Activated CD8-positive, alpha-beta memory T cell treated with anti-CD3 and anti-CD28 coated beads for 48 hours (primary cell): ENCODE measurements around the gene GSC2.

Source experiments
- DNase-seq, 3 experiments: peaks; one replicate each; pipeline ENCODE4 v3.0.0-alpha.2; 2020; ENCODE audit warnings: low read depth in 2 of 3, low spot score in 2 of 3

GSC2 gene

DNA sequence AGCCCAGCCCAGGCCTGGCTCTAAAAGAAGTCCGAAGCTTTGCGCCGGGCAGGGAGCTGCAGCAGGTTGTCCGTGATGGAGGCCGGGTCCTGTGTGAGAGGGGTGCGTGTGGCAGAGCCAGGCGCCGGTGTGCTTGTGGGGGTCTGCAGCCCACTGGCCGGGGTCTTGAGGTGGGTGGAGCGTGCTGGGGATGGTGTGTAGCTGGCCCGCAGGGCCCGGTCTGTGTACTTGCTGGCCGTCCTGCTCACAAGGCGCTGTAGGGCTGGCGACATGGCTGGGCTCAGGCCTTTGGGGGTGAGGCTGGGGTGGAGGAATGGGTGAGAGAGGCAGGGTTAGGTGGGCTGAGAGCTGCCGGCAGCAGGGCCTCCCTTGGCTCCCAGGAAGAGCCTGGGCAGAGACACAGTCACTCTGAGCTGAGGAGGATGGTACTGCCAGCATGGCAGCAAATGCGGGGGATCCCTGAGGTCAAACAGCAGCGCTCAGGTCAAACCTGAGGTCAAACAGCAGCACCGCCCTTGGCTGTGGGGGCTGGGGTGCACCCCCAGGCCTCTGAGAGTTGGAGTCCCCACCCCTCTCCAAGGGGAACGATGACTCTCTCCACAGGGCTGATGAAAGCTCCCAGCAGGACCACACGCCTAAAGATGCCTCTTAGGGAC lies 15.8 kb downstream of the GSC2 start:
- no peak for DNase-seq

GRCh38 chr22:19133561-19133960 lies 16.5 kb downstream of the GSC2 start:
- DNase-seq: no peak

DNA sequence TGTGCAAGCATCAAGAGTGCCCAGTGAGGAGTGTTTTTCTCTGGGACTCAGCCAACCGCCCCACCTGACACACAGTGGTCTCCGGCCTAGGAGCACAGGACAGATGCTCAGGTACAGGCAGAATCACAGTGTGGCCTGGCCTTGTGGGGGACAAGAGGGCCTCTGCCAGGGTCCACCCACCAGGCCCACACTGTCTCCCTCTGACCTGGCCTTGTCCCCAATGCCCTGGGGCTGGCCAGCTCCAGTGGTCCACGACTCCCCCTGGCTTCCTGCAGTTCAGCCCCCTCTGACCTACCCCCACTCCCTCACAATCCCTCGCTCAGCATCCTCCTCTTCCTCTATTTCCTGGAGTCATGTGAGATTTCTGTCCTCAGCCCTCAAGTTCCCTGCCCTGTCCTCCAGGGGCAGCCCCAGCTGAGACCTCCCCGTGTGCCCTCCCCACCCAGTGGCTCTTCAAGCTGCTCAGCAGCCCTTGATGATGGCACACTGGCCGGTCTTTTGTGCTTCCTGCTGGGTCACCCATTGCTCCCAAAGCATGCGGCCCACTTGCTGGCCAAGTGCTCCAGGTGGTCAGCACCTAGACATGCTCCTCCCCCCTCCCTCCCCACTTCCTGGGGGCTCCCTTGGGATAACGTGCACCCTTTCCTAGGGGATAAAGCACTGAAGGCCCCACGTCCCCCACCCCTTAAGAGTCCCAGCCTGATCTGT lies 17.2 kb downstream of the GSC2 start:
- DNase-seq: no peak

GRCh38 chr22:19132153-19132552 lies 17.9 kb downstream of the GSC2 start:
- DNase-seq: no peak

DNA sequence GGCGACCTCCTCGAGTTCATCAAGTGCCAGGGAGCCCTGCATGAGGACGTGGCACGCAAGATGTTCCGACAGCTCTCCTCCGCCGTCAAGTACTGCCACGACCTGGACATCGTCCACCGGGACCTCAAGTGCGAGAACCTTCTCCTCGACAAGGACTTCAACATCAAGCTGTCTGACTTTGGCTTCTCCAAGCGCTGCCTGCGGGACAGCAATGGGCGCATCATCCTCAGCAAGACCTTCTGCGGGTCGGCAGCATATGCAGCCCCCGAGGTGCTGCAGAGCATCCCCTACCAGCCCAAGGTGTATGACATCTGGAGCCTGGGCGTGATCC lies 18.4 kb downstream of the GSC2 start:
- no peak for DNase-seq

DNA sequence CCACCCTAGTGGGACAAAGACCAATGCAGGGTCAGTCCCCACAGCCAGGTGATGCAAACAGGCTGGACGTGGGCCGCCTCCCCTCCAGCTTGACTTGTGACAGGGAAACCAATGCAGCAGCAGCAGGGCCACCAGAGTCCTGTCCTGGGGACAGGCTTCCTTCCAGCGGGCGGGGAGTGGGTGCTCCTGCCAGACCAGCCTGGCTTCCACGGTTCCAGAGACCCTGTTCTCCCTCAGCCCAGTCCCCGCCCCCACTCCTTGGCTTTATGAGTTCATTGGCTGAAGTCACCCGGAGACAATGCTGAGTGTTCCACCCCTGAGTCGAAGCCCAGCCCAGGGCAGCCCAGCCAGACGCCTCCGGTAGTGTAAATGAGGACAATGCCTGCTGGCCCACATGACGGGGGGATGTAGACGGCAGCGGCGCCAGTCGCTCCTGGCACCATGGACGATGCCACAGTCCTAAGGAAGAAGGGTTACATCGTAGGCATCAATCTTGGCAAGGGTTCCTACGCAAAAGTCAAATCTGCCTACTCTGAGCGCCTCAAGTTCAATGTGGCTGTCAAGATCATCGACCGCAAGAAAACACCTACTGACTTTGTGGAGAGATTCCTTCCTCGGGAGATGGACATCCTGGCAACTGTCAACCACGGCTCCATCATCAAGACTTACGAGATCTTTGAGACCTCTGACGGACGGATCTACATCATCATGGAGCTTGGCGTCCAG lies 19.0 kb downstream of the GSC2 start, which contains the start of gene TSSK2:
Gene TSSK2 (plus strand): TSS at position 350 of the 726 bp plus-strand sequence. CDS start 92 bp downstream, at position 442.
- no peak for DNase-seq

DNA sequence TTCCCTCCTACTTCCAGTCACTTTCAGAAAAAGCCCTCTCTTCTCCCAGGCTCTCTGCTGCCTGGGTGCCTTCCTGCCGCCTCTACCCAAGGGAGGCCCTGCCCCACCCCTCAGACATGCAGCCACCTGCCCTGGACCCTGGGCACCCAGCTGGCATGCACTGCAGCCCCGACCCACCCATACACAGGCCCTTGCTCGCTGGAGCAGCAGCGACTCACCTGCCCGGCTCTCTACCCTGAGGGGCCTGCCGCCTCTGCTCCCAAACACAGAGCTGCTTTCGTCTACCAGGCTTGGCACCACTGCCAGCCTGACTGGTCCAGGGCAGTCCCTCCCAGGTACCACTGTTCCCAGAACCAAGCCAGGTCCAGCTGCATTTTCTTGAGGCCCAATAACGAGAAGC lies 20.2 kb downstream of the GSC2 start:
- no peak for DNase-seq

- DNase-seq: no peak
Observed at GRCh38 chr22:19128946-19129727, 21.0 kb downstream of the GSC2 start.

GRCh38 chr22:19128009-19128401 lies 22.1 kb downstream of the GSC2 start:
- no peak for DNase-seq

DNA sequence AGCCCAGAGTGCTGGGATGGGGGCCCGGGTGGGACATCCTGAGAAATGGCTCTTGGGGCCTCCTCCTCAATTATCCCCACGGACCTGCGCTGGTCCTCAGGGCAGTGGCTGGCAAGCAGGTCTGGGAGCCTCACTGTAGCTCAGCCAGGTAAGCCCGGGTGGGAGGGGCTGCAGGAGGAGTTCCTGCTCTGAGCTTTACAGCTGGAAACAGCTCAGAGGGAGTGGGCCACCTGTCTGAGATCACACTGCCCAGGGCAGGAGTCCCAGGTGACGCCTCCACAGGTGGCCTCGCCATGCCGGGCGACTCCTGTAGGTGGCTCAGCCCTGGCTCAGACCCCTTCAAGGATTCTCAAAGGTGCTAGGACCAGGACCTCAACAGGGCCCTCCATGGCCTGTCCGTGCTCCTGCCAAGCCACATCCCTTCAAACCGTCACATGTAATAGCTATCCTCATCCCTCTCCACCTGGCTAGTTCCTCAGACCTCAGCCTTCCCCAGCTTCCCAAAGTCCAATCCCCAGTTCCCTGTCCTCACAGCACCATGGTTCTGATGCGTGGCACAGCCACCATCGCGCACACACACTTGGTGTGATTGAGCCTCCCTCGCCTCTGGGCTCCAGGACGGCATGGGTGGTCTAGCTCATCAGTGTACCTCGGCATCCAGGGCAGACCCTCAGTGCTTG lies 22.6 kb downstream of the GSC2 start:
- DNase-seq: no peak

- DNase-seq: no peak
Observed at GRCh38 chr22:19126309-19127273, 23.5 kb downstream of the GSC2 start.

GRCh38 chr22:19125474-19126308 lies 24.4 kb downstream of the GSC2 start:
- DNase-seq: no peak

DNA sequence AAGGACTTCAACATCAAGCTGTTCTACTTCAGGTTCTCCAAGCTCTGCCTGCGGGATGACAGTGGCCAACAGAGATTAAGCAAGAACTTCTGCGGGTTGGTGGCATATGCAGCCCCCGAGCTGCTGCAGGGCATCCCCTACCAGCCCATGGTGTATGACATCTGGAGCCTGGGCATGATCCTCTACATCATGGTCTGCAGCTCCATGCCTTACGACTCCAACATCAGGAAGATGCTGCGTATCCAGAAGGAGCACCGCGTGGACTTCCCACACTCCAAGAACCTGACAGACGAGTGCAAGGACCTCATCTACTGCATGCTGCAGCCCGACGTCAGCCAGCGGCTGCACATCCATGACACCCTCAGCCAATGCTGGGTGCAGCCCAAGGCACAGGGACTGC lies 25.1 kb downstream of the GSC2 start:
- no peak for DNase-seq

GRCh38 chr22:19124377-19124776 lies 25.7 kb downstream of the GSC2 start:
- DNase-seq: no peak

DNA sequence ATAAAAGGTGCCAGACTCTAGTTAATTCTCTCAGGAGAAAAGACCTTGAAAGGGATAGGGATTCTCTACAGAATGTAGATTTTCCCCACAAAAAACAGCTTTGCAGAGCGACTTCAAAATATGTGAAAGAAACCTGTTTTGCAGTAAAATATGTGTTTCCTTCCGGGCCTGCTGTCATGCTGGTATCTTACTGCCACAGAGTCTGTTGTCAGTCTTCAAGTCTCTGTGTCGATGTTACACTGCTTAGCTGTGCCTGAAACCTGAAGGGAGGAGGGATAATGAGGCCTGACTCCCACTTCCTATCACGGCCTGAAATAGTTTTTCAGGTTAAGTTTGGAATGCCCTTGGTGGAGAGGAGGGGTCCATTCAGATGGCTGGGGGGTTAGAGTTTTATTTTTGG lies 26.2 kb downstream of the GSC2 start:
- DNase-seq: no peak

DNA sequence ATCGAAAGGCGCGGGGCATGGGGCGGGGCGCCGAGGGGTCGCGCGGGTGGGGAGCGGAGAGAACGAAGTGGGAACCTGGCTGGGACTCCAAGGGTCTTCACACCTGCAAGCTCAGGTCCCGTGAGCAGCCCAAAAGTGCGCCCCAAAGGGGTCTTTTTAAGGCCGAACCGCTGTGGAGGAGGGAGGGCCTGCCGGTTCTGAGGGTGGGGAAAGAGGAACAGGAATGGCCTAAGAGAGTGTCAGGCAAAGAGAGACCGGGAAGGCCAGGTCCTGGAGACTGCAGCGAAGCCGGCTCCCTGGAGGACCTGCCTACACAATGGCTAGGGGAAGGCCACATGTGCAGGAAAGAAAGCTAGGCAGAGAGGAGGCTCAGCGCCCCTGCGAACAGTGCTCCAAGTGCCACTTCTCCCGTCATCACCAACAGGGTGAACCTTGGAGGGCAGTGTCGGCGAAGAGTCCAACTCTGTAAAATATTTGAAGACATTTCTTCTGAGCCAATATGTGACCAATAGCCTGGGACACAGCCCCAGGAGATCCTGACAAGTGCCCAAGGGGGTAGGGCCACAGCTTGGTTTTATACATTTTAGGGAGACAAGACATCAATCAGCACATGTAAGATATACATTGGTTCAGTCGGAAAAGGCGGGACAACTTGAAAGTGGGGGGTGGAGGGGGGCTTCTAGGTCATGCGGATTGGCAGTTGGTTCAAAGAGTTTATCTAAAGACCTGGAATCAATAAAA lies 27.2 kb downstream of the GSC2 start:
- DNase-seq: no peak

GRCh38 chr22:19122143-19122751 lies 27.8 kb downstream of the GSC2 start, which contains the start of gene DGCR2:
DGCR2 (minus strand) TSS chr22:19122412; CDS start chr22:19122206, 206 bp downstream.
- peak; percentile 85 to 90 (median 88) for DNase-seq
